ENCODE results near the gene UCK1. TPM values are rescaled to one million over a fixed set of nuclear protein-coding genes. Genes with fewer than 3 reads are reported as not detected.

UCK1 gene
- total RNA-seq, 1 donor from 2014 or later, result 32.4 TPM

- Mint-ChIP-seq H3K27ac (peak overlapping the region; percentile 69), H3K36me3 (ENCODE audit: insufficient read depth) (peaks cover 16% of the 10 kb centered on the region)
Observed at GRCh38 chr9:131495785-131496184, 35.3 kb downstream of the UCK1 start.

GRCh38 chr9:131494296-131494870 is 36.7 kb downstream of the UCK1 start:
- DNase-seq (ENCODE audit: low spot score, unreplicated experiment), result no peak
- H3K27ac Mint-ChIP-seq, result peak overlapping the region; percentile 47
- H3K4me3 Mint-ChIP-seq (ENCODE audit: low read depth), result no peak overlapping the region
- no peaks in the 10 kb centered on the region for H3K9me3 Mint-ChIP-seq (ENCODE audit: low read depth)
- no peak for TF ChIP-seq CTCF (IDR thresholded peaks at IDR 0.05; ENCODE audit: unreplicated experiment)
- no peaks in the 10 kb centered on the region for H3K27me3 Mint-ChIP-seq
- no peaks in the 10 kb centered on the region for H3K4me1 Mint-ChIP-seq (ENCODE audit: low read depth)
- peaks cover 24% of the 10 kb centered on the region for H3K36me3 Mint-ChIP-seq (ENCODE audit: insufficient read depth)

More at GRCh38 chr9:131495785-131496184, 35.3 kb downstream of the UCK1 start:
- TF ChIP-seq CTCF (IDR thresholded peaks at IDR 0.05; ENCODE audit: unreplicated experiment), result no peak
- Mint-ChIP-seq H3K4me3 (ENCODE audit: low read depth) (no peak overlapping the region), H3K27me3 (no peaks in the 10 kb centered on the region), H3K9me3 (ENCODE audit: low read depth) (no peaks in the 10 kb centered on the region), H3K4me1 (ENCODE audit: low read depth) (no peaks in the 10 kb centered on the region)
- no peak for DNase-seq (ENCODE audit: low spot score, unreplicated experiment)

GRCh38 chr9:131492070-131492469 is 39.0 kb downstream of the UCK1 start:
- H3K27ac Mint-ChIP-seq, result peak overlapping the region; percentile 39
- TF ChIP-seq CTCF (IDR thresholded peaks at IDR 0.05; ENCODE audit: unreplicated experiment), result no peak
- H3K9me3 Mint-ChIP-seq (ENCODE audit: low read depth), result no peaks in the 10 kb centered on the region
- DNase-seq (ENCODE audit: low spot score, unreplicated experiment), result no peak
- H3K27me3 Mint-ChIP-seq, result no peaks in the 10 kb centered on the region
- H3K4me1 Mint-ChIP-seq (ENCODE audit: low read depth), result no peaks in the 10 kb centered on the region
- H3K36me3 Mint-ChIP-seq (ENCODE audit: insufficient read depth), result peaks cover 29% of the 10 kb centered on the region
- no peak overlapping the region for H3K4me3 Mint-ChIP-seq (ENCODE audit: low read depth)

- H3K4me1 Mint-ChIP-seq (ENCODE audit: low read depth), result no peaks in the 10 kb centered on the region
- no peak overlapping the region for H3K27ac Mint-ChIP-seq
- H3K36me3 Mint-ChIP-seq (ENCODE audit: insufficient read depth), result peaks cover 32% of the 10 kb centered on the region
- TF ChIP-seq CTCF (IDR thresholded peaks at IDR 0.05; ENCODE audit: unreplicated experiment), result no peak
- no peaks in the 10 kb centered on the region for H3K27me3 Mint-ChIP-seq
- no peaks in the 10 kb centered on the region for H3K9me3 Mint-ChIP-seq (ENCODE audit: low read depth)
- no peak overlapping the region for H3K4me3 Mint-ChIP-seq (ENCODE audit: low read depth)
- DNase-seq (ENCODE audit: low spot score, unreplicated experiment), result no peak
Observed at GRCh38 chr9:131491001-131491710, 39.9 kb downstream of the UCK1 start.

- no peaks in the 10 kb centered on the region for H3K4me1 Mint-ChIP-seq (ENCODE audit: low read depth)
- TF ChIP-seq CTCF (IDR thresholded peaks at IDR 0.05; ENCODE audit: unreplicated experiment), result no peak
Observed at GRCh38 chr9:131490514-131490913, 40.5 kb downstream of the UCK1 start.

More at GRCh38 chr9:131490514-131490913, 40.5 kb downstream of the UCK1 start:
- no peak for DNase-seq (ENCODE audit: low spot score, unreplicated experiment)
- Mint-ChIP-seq H3K27ac (no peak overlapping the region), H3K4me3 (ENCODE audit: low read depth) (no peak overlapping the region), H3K27me3 (no peaks in the 10 kb centered on the region), H3K36me3 (ENCODE audit: insufficient read depth) (peaks cover 35% of the 10 kb centered on the region), H3K9me3 (ENCODE audit: low read depth) (no peaks in the 10 kb centered on the region)

Data from progenitor cell of endocrine pancreas (in vitro differentiated cells).